Gastroesophageal sphincter (tissue), 4 donors: Measurements from ENCODE around the gene WDR70. TPM values are rescaled to one million over a fixed set of nuclear protein-coding genes. Genes with fewer than 3 reads are reported as not detected.

Source experiments
- ATAC-seq: fragments of 150-250 bp; one replicate; pipeline ENCODE4 v1.9.1; 2016; ENCODE audit warnings: mild to moderate bottlenecking, moderate library complexity
- H3K27ac ChIP-seq, 4 donors: fragments of 200-600 bp; sonication (generic) in 3 of 4; 1 replicate in 3 of 4; 2 replicates in 1 of 4; pipeline ENCODE4 v1.5.1; 2016 to 2019
- H3K27me3 ChIP-seq: fragments of 200-600 bp; sonication (generic); one replicate; pipeline ENCODE4 v1.5.1; 2019
- H3K36me3 ChIP-seq, 2 donors: fragments of 200-600 bp; sonication (generic); one replicate each; pipeline ENCODE4 v1.5.1; 2019; ENCODE audit warnings: control low read depth in 1 of 2
- H3K4me1 ChIP-seq, 3 donors: fragments of 200-600 bp; sonication (generic); 1 replicate in 2 of 3; 2 replicates in 1 of 3; pipeline ENCODE4 v1.5.1; 2016 to 2019; ENCODE audit warnings: control low read depth in 2 of 3
- H3K4me3 ChIP-seq, 2 donors: fragments of 200-600 bp; sonication (generic); one replicate each; pipeline ENCODE4 v1.5.1; 2019; ENCODE audit warnings: mild to moderate bottlenecking in 1 of 2, moderate library complexity in 1 of 2
- H3K9me3 ChIP-seq, 3 donors: fragments of 200-600 bp; sonication (generic); one replicate each; pipeline ENCODE4 v1.5.1; 2017 to 2019; ENCODE audit warnings: control low read depth in 2 of 3
- EP300 ChIP-seq: sonication (generic); formaldehyde crosslinking; IDR thresholded peaks from one replicate; pipeline ENCODE4 v1.6.1; 2017; ENCODE audit warnings: antibody characterized with exemption, mild to moderate bottlenecking
- POLR2A ChIP-seq, 2 donors: fragments of 450-650 bp; IDR thresholded peaks; one replicate each; pipeline ENCODE4 v1.6.1; 2017; ENCODE audit warnings: antibody characterized with exemption in 2 of 2, mild to moderate bottlenecking in 2 of 2, moderate library complexity in 1 of 2
- POLR2AphosphoS5 ChIP-seq: sonication (generic); formaldehyde crosslinking; IDR thresholded peaks from one replicate; pipeline ENCODE4 v1.6.1; 2017; ENCODE audit warnings: antibody characterized with exemption
- WGBS, 2 donors: methylation state at CpG; one replicate each; pipeline ENCODE4 v1.1.5; 2018; ENCODE audit warnings: low coverage in 1 of 2; 5-methylcytosine and 5-hydroxymethylcytosine counted together
- total RNA-seq, 4 donors: library from RNA; depleted of rRNA; stranded (reverse); fragments of >200 nt; gene quantifications; one replicate each; pipeline ENCODE4 v1.1.0, GENCODE V29; 2016
- TF ChIP-seq, protein P1 (sequence below), 4 experiments: fragments of 200-600 bp in 2 of 4; fragments of 450-650 bp in 2 of 4; sonication (generic) in 1 of 4; IDR thresholded peaks; one replicate each; pipeline ENCODE4 v1.5.1; 2017 to 2019; ENCODE audit warnings: antibody characterized with exemption in 4 of 4, mild to moderate bottlenecking in 2 of 4, moderate library complexity in 2 of 4

WDR70 gene
- total RNA-seq, 4 donors from 2014 or later = 15.5 to 24.3 (median 22.2) TPM

DNA sequence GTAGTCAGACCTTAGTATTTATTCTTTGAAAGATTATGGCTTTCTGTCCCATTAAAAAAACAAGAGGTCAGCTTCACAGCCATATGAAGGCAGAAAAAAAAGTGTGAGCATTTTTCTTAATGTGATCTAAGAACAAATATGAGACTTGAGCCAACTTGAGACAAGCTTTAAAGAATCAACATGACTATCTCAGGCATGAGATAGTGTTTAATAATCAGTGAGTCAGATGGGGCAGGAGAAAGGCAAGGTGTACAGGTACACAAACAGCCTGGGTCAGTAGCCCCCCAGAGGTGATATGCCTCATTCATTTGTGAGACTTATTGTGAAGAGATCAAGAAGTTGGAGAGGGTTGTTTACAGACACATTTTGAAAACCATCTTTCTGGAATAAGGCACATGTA is 377.1 kb downstream of the WDR70 start:
- peaks cover 0 to 14% of the 10 kb centered on the region in 2 donors for H3K36me3 ChIP-seq
- no peaks in the 10 kb centered on the region for H3K9me3 ChIP-seq
- H3K4me1 ChIP-seq = no peaks in the 10 kb centered on the region
- H3K4me3 ChIP-seq = no peak overlapping the region
- H3K27me3 ChIP-seq = no peaks in the 10 kb centered on the region
- peak overlapping the region in 1 of 4 donors; percentile 53 for H3K27ac ChIP-seq
- TF ChIP-seq POLR2A (IDR thresholded peaks at IDR 0.05) = no peak
- TF ChIP-seq, protein P1, sequence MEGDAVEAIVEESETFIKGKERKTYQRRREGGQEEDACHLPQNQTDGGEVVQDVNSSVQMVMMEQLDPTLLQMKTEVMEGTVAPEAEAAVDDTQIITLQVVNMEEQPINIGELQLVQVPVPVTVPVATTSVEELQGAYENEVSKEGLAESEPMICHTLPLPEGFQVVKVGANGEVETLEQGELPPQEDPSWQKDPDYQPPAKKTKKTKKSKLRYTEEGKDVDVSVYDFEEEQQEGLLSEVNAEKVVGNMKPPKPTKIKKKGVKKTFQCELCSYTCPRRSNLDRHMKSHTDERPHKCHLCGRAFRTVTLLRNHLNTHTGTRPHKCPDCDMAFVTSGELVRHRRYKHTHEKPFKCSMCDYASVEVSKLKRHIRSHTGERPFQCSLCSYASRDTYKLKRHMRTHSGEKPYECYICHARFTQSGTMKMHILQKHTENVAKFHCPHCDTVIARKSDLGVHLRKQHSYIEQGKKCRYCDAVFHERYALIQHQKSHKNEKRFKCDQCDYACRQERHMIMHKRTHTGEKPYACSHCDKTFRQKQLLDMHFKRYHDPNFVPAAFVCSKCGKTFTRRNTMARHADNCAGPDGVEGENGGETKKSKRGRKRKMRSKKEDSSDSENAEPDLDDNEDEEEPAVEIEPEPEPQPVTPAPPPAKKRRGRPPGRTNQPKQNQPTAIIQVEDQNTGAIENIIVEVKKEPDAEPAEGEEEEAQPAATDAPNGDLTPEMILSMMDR (IDR thresholded peaks at IDR 0.05) = no peak
- no peak for TF ChIP-seq EP300
- TF ChIP-seq POLR2AphosphoS5 = no peak
- no peak for ATAC-seq

DNA sequence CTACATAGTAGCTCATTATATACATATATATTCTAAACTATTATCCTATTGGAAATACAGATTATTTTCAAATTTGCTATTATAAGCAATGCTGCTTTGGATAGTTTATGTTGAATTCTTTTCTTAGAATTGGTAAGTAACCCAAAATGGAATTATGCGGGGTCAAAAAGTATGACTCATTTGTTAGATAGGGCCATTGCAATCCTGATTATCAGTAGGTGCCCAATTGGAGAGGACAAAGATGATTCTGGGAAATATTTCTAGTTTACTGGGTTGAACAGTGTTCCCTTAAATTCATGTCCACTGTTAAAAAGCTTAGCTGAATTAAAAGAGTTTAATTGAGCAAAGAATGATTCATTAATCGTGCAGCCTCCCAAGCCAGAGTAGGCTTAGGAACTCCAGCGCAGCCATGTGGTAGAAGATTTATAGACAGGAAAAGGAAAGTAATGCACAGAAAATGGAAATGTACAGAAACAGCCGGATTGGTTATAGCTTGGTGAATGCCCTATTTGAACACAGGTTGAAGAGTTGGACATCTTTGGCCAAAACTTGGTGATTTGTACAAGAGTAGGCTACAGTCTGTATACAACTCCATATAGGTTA is 379.0 kb downstream of the WDR70 start:
- TF ChIP-seq EP300 (no peak), POLR2A (IDR thresholded peaks at IDR 0.05) (no peak), POLR2AphosphoS5 (no peak)
- TF ChIP-seq, protein P1 (IDR thresholded peaks at IDR 0.05) = no peak
- WGBS, 2 donors = 80 to 90% methylated on average over 3 to 4 of the region's 4 CpGs
- H3K4me1 ChIP-seq = no peaks in the 10 kb centered on the region
- H3K27me3 ChIP-seq = no peaks in the 10 kb centered on the region
- H3K27ac ChIP-seq = no peak overlapping the region
- no peaks in the 10 kb centered on the region for H3K9me3 ChIP-seq
- ATAC-seq = no peak
- H3K36me3 ChIP-seq = peaks cover 0 to 8% of the 10 kb centered on the region in 2 donors
- no peak overlapping the region for H3K4me3 ChIP-seq

DNA sequence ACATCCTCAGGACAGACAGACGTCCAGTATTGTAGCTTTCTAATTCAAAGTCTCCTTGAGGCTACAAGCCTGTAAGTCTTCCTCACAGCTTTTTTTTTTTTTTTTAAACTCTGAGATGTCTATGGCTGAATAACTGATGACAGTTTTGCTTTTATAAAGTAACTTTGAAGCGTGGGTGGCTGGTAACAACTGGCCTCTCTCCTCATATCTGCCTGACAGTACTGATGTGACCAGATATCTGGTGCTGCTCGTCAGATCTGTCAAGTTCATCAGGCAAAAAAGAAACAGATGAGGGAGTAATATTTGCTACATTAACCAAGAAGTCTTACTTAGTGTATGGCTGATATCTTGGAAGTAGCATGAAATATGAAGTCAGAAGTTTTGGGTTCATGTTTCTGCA is 388.1 kb downstream of the WDR70 start:
- H3K9me3 ChIP-seq = no peaks in the 10 kb centered on the region
- H3K27me3 ChIP-seq = no peaks in the 10 kb centered on the region
- TF ChIP-seq, protein P1 (IDR thresholded peaks at IDR 0.05) = no peak
- TF ChIP-seq EP300 (no peak), POLR2A (IDR thresholded peaks at IDR 0.05) (no peak), POLR2AphosphoS5 (no peak)
- H3K4me3 ChIP-seq = no peak overlapping the region
- H3K4me1 ChIP-seq = peaks cover 0 to 15% (median 8%) of the 10 kb centered on the region in 3 donors
- H3K36me3 ChIP-seq = no peaks in the 10 kb centered on the region
- WGBS, 2 donors = 79 to 87% methylated on average over 2 to 3 of the region's 3 CpGs
- ATAC-seq = no peak
- no peak overlapping the region for H3K27ac ChIP-seq

DNA sequence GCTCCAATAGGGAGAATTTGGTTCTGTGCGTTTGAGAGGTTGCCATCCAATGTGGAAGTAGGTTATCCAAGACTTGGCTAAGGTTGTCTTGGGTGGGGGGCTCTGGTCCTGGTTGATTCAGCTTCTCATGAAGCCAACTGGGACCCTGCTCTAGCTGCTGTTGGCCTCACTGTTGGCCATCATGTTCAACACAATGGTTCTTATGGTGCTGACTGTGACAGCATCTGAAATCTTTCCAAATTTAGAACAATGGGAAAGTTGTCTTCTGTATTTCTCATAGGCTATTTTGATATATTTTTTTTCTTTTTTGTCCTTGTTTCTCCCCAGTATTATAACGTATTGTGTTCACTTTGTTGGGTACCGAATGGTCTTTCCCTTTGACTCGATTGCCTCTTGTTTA is 388.8 kb downstream of the WDR70 start:
- Histone ChIP-seq H3K36me3 (no peaks in the 10 kb centered on the region), H3K9me3 (no peaks in the 10 kb centered on the region), H3K4me1 (peaks cover 0 to 15% (median 8%) of the 10 kb centered on the region in 3 donors), H3K4me3 (no peak overlapping the region), H3K27me3 (no peaks in the 10 kb centered on the region), H3K27ac (no peak overlapping the region)
- no peak for ATAC-seq
- 31 to 73% methylated on average over 2 to 3 of the region's 4 CpGs for WGBS, 2 donors
- no peak for TF ChIP-seq EP300
- TF ChIP-seq POLR2AphosphoS5 = no peak
- TF ChIP-seq, protein P1 (IDR thresholded peaks at IDR 0.05) = no peak
- no peak for TF ChIP-seq POLR2A (IDR thresholded peaks at IDR 0.05)

DNA sequence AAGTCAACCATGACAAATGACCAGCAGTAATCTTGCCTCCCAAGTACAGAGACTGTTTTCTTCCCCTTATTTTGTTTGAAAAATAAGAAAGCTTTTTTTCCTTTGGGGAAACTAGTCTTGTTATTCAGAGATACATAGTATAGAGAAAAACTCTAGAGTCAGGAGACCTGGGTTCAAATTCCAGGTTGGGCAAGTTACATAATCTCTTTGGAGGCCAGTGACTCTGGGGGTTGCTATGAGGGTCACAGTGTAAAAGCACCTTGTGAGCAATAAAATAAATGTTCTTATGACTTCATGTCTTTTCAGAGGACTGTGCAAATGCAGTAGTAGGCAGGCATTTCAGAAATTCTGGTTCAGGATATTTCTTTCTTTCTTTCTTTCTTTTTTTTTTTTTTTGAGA is 389.3 kb downstream of the WDR70 start:
- Histone ChIP-seq H3K9me3 (no peaks in the 10 kb centered on the region), H3K4me1 (peaks cover 0 to 15% (median 8%) of the 10 kb centered on the region in 3 donors), H3K36me3 (no peaks in the 10 kb centered on the region), H3K27ac (no peak overlapping the region), H3K4me3 (no peak overlapping the region), H3K27me3 (no peaks in the 10 kb centered on the region)
- ATAC-seq = no peak
- no peak for TF ChIP-seq POLR2A (IDR thresholded peaks at IDR 0.05)
- TF ChIP-seq, protein P1 (IDR thresholded peaks at IDR 0.05) = no peak
- no peak for TF ChIP-seq EP300
- TF ChIP-seq POLR2AphosphoS5 = no peak
